Posterior cingulate gyrus (tissue), 11 donors: ENCODE results near the gene RIN1.
A peak's percentile ranks its signal among the peaks of the same experiment; 100 is the strongest.

Experiments
- DNase-seq, 10 donors: peaks; one replicate each; pipeline versions ENCODE4 v3.0.0 to v3.0.0-alpha.2; 2020 to 2021; ENCODE audit warnings: mixed read lengths in 3 of 10
- intact Hi-C: fragments of 100-400 bp; cut with DNase I; formaldehyde crosslinking; loops from one replicate; pipeline ENCODE4 v1.15.1; 2023

Gene RIN1

DNA sequence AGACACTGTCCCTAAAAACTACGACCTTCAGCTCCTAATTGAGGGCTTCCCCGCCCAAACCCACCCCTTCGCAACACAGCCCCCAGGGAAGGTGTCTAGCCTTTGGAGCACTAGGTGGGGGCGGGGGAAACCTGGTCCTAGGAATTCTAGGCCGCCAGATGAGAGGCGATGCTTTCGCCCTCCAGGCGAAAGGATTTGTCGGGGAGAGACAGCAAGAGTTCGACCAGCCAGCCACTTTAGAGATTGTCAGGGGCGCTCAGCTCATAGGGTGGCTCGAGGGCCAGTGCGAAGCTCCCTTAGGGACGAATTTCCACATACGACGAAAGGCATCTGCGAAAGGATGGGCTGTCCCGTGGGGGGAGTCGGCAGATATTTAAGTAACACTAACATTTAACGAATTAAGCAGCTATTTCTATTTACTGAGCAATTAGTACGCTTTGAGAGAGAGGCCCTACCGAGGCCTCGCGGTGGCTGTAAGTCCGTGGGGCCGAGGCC, 24.7 kb downstream of the RIN1 start:
- no peak for DNase-seq
- intact Hi-C loops = loop anchor here (1.0 to 5.0 kb wide), 2 partner anchors 17 to 76 kb away; no protein-coding TSS in a partner anchor

DNA sequence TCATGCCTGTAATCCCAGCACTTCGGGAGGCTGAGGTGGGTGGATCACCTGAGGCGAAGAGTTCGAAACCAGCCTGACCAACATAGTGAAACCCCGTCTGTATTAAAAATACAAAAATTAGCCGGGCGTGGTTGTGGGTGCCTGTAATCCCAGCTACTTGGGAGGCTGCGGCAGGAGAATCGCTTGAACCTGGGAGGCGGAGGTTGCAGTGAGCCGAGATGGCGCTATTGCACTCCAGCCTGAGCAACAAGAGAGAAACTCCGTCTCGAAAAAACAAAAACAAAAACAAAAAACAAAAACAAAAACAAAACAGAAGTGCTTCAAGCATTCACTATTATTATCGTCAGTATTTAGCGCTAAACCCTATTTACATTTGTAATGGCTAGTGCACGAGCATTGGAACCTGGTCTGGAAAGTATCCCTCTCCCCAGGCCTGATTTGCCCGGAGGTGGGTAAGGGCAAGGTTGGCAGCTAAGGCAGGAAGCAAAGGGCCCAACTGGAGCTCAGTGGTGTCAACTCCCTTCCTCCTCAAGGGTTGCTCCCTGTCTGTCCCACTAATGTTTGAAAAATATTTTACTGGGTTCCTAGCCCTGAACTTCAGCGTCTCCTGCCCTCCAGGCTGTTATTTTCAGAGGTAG, 25.3 kb downstream of the RIN1 start:
- peak in 1 of 10 donors; percentile 63 for DNase-seq
- intact Hi-C loops = loop anchor here (1.0 to 5.0 kb wide), 2 partner anchors 17 to 76 kb away; no protein-coding TSS in a partner anchor

DNA sequence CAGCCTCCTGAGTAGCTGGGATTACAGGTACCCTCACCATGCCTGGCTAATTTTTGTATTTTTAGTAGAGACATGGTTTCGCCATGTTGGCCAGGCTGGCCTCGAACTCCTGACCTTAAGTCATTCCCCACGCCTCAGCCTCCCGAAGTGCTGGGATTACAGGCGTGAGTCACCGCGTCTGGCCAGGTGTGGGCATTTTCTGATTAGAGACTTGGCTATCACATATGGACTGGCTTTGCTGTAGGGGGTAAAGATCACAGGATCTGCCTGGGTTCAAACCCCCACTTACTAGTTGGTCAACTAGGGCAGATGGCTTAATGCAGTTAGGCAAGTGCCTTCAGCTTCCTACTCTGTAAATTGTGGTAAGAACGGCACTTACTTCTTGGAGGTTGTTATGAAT, 25.9 kb downstream of the RIN1 start:
- intact Hi-C loops = loop anchor here (5.0 kb wide), 1 partner anchor 77 kb away; no protein-coding TSS in a partner anchor
- DNase-seq = no peak

DNA sequence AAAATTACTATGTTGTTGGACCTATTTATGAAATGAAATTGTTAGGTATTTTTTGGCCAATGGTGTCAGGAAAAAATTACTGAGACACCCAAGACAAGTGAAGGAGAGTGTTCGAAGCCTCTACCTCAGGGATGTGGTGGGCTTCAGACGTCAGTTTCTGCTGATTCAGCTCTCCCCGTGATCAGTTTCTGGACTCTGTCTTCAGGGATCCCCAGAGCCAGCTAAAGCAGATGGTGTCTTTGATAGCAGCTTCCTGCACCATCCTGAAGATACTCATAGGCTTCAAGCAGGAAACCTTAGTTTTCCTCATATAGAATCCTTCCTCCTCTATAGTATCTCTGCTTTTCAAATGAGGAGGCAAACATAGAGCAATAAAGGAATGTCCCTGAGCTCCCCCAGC, 26.8 kb downstream of the RIN1 start:
- no peak for DNase-seq
- intact Hi-C loops = no loop called here

DNA sequence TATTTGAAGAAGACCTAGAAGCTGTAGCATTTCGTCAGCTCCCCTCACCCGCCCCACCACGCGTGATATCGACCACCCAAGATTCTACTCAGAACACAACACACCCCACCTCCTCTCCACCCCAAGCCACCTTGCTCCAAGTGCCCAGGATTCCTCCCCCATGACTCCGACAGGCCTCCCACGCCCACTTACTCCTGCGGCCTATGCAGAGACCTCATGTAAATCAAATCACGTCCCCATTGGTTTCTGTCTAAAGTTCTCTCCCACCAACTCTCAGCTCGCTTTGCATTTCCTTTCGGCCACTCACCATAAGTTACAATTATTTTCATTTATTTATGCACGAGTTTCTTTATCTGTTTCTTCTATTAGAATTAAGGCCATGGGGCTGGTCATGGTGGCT, 33.6 kb downstream of the RIN1 start:
- DNase-seq = no peak
- intact Hi-C loops = no loop called here

DNA sequence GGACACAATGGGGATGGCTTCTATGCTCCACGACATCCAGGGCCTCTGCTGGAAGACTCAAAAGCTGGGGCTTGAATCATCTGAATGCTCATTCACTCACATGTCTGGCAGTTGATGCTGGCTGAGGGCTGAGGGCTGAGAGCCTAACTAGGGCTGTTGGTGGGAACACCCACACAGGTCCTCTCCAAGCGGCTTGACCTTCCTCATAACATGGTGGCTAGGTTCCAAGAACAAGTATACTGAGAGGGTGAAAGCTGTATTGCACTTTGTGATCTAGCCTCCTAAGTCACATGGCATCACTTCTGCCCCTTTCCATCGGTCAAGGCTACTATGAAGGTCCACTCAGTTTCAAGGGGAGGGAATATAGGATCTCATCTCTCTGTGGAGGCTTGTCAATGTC, 37.0 kb downstream of the RIN1 start:
- no peak for DNase-seq
- intact Hi-C loops = no loop called here

DNA sequence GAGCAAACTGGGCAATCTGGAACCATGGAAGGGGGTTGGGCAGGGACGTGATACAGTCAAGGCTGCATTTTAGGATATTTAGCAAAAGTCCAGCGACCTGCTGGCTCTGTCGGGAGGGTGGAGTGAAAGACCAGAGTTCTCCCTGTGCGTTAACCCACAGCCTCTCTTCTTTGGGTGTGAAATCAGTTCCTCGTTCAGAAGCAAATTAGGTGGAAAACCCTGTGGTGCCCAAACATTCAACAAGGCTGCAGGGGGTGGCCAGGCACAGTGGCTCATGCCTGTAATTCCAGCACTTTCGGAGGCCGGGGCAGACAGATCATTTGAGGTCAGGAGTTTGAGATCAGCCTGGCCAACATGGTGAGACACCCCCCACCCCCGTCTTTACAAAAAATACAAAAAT, 38.6 kb downstream of the RIN1 start:
- no peak for DNase-seq
- intact Hi-C loops = no loop called here

DNA sequence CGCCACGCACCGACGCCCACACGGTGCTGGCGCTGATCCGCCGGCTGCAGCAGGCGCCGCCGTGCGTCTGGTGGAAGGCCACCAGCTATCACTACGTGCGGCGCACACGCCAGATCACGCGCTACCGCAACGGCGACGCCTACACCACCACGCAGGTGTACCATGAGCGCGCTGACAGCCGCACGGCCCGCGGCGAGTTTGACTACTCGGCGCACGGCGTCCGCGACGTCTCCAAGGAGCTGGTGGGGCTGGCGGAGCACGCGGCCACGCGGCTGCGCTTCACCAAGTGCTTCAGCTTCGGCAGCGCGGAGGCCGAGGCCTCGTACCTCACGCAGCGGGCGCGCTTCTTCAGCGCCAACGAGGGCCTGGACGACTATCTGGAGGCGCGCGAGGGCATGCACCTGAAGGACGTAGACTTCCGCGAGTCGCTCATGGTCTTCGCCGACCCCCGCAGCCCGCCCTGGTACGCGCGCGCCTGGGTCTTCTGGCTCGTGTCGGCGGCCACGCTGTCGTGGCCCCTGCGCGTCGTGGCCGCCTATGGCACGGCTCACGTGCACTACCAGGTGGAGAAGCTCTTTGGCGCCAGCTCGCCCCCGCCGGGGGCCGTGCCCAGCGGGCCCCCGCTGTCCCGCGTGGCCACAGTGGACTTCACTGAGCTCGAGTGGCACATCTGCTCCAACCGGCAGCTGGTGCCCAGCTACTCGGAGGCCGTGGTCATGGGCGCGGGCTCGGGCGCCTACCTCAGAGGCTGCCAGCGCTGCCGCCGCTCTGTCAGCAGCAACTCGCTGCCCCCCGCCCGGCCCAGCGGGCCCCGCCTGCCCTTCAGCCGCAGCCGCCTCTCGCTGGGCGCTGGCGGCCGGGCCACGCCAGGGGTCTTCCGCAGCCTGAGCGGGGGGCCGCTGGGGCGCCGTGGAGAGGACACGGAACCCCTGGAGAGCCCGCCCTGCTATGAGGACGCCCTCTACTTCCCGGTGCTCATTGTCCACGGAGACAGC, 41.3 kb downstream of the RIN1 start:
- peak in 1 of 10 donors; percentile 84 for DNase-seq
- intact Hi-C loops = loop anchor here (5.0 kb wide), 1 partner anchor 32 kb away; no protein-coding TSS in a partner anchor

DNA sequence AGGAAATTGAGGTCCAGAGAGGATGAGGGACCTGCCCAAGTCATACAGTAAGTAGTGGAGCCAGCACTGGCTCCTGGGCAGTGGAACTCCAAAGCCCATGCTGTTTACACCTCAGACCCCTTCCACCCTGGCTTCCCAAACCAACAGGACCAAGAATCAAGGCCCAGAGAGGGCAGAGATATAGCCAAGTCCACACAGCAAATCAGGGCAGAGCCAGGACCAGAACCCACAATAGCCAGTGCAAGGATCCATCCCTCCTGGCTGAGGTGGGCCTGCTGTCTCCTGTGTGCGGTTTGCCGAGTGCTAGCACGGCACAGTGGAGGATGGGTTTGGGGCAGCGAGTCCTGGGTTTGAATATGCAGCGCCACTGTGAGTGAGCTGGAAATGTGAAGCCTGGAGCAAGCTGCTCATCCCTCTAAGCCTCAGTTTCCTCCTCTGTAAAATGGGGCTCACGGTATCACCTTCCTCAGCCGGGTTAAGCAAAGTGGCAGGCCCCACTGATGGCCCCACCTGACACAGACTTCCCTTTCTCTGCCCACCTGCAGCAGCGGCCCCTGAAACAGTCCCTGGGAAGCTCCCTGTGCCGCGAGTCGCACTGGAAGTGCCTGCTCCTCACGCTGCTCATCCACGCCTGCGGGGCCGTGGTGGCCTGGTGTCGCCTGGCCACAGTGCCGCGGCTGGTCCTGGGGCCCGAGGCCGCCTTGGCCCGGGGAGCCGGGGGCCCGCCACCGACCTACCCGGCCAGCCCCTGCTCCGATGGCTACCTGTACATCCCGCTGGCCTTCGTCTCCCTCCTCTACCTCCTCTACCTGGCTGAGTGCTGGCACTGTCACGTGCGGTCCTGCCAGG, 42.2 kb downstream of the RIN1 start:
- intact Hi-C loops = loop anchor here (5.0 kb wide), 1 partner anchor 33 kb away; no protein-coding TSS in a partner anchor
- DNase-seq = no peak

DNA sequence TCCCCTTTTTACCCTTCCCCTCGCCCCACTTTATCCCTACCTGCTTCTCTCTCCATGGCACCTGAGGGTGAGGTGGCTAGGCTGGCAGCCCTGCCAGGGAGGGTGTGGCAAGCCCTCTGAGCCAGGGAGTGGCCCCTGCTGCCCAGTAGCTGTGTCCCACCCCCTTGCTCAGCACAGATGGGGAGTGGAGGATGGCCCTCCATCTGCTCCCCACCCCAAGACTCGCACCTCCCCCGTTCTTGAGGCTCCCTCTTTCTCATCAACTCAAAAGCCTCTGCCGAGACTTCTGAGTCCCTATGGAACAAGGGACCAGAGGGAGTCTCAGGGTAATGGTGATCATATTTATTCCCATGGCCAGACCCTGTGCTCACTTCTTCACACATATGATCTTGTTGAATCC, 42.9 kb downstream of the RIN1 start:
- DNase-seq = peak in 2 of 10 donors; percentile 75 to 89
- intact Hi-C loops = loop anchor here (5.0 kb wide), 1 partner anchor 34 kb away; no protein-coding TSS in a partner anchor

DNA sequence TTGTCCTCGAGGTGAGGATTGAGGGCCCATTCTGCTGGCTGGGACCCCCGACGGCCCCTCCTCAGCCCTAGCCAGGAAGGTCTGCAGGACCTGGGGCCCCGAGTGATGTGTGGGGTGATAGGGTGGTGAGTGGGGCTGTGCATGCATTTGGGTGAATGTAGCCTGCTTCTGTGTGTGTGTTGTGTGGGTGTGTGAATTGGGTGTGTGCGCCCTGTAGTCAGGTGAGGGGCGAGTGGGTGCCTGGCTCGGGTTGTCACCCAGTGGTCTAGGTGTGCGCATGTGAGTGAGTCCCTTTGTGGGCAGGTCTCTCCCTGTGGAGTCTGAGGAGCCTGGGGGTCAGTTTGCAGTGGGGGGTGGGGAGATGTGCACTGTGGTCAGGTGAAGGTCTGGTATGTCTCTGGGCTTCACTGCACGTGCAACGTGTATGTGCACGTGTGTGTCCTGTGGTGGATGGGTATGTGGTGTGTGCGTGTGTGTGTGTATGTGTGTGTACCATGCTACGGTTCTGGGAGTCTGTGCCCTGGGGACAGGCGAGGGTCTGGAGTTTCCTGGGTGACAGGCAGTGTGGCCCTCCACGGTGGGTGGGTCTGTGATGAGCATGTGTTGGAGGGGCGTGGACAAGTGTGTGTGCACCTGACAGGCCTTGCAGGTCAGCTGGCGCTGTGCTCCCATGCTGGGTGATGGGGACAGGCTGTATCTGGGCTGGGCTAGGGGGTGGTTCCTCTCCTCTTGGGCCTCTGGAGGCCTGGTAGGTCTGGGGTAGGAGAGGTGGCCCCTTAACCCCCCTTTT, 43.5 kb downstream of the RIN1 start:
- no peak for DNase-seq
- intact Hi-C loops = loop anchor here (5.0 kb wide), 1 partner anchor 35 kb away; no protein-coding TSS in a partner anchor

DNA sequence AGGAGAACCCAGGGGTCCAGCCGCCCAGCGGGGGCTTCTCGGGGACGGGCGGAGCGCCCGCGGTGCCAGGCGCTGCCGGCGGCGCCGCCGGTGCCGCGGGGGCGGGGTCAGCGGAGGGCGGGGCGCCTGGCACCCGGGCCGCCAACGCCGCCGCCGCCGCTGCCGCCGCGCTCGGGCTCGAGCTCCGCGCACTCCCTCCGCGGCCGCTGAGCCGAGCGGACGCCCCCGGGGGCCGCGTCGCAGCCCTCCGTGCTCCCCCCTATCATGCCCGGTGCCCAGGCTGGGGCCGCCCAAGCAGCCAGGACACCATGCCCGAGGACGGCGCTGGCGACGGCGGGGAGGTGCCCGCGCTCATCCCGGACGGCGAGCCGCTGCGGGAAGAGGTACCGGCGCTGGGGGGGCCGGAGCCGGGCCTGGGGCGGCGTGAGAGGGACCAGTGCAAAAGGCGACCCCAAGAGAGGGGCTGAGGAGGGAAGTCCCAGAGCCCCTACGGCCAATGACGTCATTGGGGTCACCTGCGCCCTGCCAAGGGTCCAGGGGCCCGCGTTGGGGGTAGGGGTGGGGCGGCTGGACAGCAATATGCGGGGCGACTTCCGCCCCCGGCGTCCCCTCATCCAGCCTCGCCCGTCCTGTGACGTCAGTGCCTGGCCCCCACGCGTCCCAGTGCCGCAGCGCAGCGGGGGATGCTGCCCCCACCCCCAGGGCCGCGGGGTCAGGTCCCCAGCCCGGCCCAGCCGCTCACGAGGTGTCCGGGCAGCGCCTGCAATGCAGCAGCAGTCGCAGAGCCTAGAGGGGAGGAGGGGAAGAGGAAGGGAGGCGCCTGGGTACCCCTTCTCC, 44.3 kb downstream of the RIN1 start, which contains the start of gene TMEM151A:
Gene TMEM151A, plus strand, starts transcription at position 189 of the 837 bp plus-strand sequence. Its CDS starts 120 bp downstream, at position 309.
- intact Hi-C loops = loop anchor here (5.0 kb wide), 1 partner anchor 35 kb away; no protein-coding TSS in a partner anchor
- DNase-seq = peak in 3 of 10 donors; percentile 76 to 94 (median 83)

DNA sequence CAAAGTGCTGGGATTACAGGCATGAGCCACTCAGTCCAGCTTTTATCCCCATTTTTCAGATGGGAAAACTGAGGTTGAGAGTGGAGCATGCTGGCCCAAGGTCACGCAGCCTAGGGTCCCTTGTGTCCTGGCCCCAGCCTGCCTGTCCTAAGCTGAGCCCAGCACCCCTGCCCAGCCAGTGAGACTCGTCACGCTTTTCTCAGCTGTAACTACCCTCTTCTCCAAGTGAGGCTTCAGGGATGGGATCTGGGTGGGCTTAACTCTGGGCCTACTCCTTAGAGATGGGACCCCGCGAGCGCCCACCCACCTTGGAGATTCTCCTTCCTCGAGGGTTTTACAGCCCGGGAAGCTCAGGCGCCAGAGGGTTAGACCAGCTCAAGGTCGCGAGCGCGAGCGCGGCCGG, 44.9 kb downstream of the RIN1 start:
- intact Hi-C loops = loop anchor here (5.0 kb wide), 1 partner anchor 36 kb away; no protein-coding TSS in a partner anchor
- DNase-seq = no peak

DNA sequence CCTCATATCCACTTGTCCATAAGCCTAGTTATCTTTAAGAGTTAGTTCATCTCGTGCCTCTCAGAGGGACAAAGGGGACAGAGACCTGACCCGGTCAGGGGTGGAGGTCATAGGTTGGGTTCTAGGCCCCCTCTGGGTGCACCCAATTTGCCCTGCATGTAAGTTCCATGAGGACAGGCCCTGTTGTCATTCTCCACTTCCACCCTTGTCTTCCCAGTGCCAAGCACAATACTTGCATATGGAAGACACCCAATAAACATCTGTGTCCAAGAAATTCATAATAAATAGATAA, 46.0 kb downstream of the RIN1 start:
- intact Hi-C loops = loop anchor here (5.0 kb wide), 1 partner anchor 37 kb away; no protein-coding TSS in a partner anchor
- no peak for DNase-seq

DNA sequence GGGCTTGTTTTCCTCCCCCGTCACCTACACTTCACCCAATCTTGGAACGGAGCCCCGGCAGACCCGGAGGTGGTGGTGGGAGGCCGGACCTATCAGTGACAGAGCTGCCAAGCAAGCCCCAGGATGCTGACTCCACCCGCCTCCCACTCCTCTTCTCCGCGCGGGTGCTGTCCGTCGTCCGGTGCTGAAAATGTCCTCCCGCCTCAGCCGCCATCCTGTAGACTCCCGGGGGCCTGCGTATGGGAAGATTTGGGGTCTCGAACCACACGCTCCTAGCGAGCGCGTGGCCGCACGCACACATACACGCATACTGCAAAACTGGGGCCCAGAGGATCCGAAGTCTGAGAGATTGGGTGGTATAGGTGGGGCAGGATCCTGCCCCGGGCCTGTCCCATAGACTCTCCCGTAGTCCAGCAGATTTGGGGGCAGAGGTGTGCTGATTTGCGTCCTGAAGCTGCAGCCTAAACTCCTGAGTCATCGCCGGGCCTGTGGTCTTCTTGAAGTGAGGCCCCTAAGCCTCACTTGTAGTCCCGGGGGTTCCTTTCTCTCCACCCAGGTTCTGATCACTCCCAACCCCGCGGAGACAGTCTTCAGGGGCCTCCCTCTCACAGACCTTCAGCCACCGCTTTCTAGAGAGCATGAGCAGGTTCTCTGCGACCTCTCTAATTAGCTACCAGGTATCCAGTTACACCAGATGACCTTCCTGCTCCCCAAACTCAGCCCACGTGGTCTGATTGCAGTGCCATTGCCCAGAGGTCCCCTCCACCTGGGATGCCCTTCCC, 46.5 kb downstream of the RIN1 start:
- intact Hi-C loops = loop anchor here (5.0 kb wide), 1 partner anchor 38 kb away; no protein-coding TSS in a partner anchor

DNA sequence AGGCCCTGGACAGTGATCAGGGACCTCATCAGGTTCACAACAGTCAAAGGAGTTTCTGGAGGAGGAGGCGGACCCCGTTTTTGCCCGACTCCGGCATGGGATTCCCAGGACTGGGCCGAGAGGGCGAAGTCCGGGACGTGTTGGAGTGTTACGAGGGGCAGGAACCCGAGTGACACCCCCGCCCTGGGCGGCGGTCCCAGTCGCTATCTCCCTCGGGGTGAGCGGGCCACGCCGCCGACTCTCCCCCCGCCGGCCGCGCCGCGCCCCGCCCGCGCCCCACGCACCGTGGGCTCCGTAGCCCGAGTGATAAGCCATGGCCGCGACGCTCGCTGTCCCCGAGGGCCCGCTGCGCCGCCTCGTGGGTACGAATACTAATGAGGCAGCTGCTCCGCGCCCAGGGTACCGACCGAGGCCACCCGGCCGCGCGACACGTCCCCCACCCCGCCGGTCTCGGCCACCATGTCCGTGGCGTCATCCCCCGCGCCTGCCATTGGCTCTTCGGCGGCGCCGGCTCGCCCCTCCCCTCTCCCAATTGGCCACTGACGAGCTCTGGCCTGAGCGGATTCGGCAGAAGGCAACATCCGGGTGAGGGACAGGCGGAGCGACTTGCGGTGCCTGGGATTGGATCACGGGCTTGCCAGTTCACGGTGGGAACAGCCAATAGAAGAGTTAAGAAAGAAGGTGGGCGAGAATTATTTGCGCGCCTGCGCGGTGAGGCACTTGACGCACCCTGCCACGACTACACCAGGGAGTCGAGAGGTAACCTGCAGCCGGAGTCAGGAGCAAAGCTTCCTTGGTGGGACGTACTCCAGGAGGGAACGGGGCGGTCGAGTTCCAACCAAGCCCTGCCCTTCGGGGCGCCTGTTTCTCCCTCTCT, 47.3 kb downstream of the RIN1 start, which contains the start of gene YIF1A:
Gene YIF1A, minus strand, starts transcription at position 473 of the 877 bp plus-strand sequence. Its CDS starts 158 bp downstream, at position 315.
- peak; percentile 98 to 100 (median 99) for DNase-seq
- intact Hi-C loops = no loop called here

More for the DNA sequence above, 46.5 kb downstream of the RIN1 start:
- DNase-seq = peak in 6 of 10 donors; percentile 56 to 92 (median 68)
